ENCODE measurements around the gene DAGLB.

DNA sequence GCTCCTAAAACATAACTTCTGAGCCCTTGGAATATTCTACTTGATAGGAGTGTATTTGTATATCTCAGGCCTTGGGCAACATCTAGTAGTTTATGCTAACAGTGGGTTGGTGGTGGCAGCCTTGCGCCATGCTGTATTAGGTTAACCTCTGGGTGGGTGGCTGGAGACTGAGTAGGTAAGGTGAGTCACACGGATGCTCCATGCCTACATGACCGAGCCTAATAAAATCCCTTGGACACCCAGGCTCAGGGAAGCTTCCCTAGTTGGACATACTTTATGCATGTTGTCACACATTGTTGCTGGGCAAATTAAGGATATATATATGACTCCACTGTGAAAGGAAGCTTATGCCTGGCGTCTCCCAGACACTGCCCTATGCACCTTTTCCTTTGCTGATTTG lies 6.0 kb upstream of the DAGLB start:
- no peak for TF ChIP-seq POLR2A (IDR thresholded peaks at IDR 0.05)
- TF ChIP-seq, protein P1, sequence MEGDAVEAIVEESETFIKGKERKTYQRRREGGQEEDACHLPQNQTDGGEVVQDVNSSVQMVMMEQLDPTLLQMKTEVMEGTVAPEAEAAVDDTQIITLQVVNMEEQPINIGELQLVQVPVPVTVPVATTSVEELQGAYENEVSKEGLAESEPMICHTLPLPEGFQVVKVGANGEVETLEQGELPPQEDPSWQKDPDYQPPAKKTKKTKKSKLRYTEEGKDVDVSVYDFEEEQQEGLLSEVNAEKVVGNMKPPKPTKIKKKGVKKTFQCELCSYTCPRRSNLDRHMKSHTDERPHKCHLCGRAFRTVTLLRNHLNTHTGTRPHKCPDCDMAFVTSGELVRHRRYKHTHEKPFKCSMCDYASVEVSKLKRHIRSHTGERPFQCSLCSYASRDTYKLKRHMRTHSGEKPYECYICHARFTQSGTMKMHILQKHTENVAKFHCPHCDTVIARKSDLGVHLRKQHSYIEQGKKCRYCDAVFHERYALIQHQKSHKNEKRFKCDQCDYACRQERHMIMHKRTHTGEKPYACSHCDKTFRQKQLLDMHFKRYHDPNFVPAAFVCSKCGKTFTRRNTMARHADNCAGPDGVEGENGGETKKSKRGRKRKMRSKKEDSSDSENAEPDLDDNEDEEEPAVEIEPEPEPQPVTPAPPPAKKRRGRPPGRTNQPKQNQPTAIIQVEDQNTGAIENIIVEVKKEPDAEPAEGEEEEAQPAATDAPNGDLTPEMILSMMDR (IDR thresholded peaks at IDR 0.05) = no peak
